ENCODE measurements around the gene ZMYM2. TPM values are rescaled to one million over a fixed set of nuclear protein-coding genes. Genes with fewer than 3 reads are reported as not detected.
"Not testable (repeated sequence)": the region's sequence is repeated elsewhere in the genome, so short reads cannot be mapped to it uniquely, and the experiment has no call there.

ZMYM2 gene
- total RNA-seq, 1 donor from 2014 or later = 48.2 TPM

DNA sequence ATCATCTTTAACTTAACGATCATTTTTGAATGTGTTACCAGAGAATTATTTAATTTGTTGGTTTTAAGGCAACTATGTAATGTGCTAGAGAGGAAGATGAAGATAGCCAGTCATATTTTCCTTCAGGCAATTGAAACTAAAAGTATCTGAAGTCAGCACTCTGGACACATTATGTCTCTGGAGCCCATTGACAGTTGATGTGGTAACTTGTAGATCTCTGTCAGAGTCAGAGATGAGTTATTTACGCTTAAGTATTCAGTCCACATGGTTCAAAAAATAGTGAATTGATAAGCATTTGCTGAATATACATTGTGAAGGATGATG, 2.1 kb downstream of the ZMYM2 start:
- intact Hi-C loops (cut with micrococcal nuclease) = loop anchor here (10.0 kb wide), 1 partner anchor 96 kb away; the partner anchor contains the start of gene ZMYM5
- no peaks in the 10 kb centered on the region for H3K27me3 ChIP-seq (ENCODE audit: low read depth)
- H3K9me3 ChIP-seq (replicated peaks) = no peaks in the 10 kb centered on the region
- TF ChIP-seq, protein P1, sequence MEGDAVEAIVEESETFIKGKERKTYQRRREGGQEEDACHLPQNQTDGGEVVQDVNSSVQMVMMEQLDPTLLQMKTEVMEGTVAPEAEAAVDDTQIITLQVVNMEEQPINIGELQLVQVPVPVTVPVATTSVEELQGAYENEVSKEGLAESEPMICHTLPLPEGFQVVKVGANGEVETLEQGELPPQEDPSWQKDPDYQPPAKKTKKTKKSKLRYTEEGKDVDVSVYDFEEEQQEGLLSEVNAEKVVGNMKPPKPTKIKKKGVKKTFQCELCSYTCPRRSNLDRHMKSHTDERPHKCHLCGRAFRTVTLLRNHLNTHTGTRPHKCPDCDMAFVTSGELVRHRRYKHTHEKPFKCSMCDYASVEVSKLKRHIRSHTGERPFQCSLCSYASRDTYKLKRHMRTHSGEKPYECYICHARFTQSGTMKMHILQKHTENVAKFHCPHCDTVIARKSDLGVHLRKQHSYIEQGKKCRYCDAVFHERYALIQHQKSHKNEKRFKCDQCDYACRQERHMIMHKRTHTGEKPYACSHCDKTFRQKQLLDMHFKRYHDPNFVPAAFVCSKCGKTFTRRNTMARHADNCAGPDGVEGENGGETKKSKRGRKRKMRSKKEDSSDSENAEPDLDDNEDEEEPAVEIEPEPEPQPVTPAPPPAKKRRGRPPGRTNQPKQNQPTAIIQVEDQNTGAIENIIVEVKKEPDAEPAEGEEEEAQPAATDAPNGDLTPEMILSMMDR (IDR thresholded peaks at IDR 0.05; ENCODE audit: borderline replicate concordance) = no peak
- peaks cover 76% of the 10 kb centered on the region for H3K4me1 ChIP-seq
- H3K27ac ChIP-seq (replicated peaks) = peak overlapping the region; percentile 98
- H3K4me3 ChIP-seq = peak overlapping the region; percentile 80
- H3K36me3 ChIP-seq = peaks cover 4% of the 10 kb centered on the region
- no peak for DNase-seq

GRCh38 chr13:19961489-19961888, 3.0 kb downstream of the ZMYM2 start:
- peaks cover 13% of the 10 kb centered on the region for H3K36me3 ChIP-seq
- peak overlapping the region; percentile 80 for H3K4me3 ChIP-seq
- peaks cover 79% of the 10 kb centered on the region for H3K4me1 ChIP-seq
- intact Hi-C loops (cut with micrococcal nuclease) = loop anchor here (10.0 kb wide), 1 partner anchor 97 kb away; the partner anchor contains the start of gene ZMYM5
- H3K27ac ChIP-seq (replicated peaks) = peak overlapping the region; percentile 98
- H3K9me3 ChIP-seq (replicated peaks) = no peaks in the 10 kb centered on the region
- H3K27me3 ChIP-seq (ENCODE audit: low read depth) = no peaks in the 10 kb centered on the region
- DNase-seq = no peak
- TF ChIP-seq, protein P1 (IDR thresholded peaks at IDR 0.05; ENCODE audit: borderline replicate concordance) = no peak

GRCh38 chr13:19961924-19962323, 3.4 kb downstream of the ZMYM2 start:
- Histone ChIP-seq H3K4me3 (no peak overlapping the region), H3K9me3 (replicated peaks) (no peaks in the 10 kb centered on the region), H3K27ac (replicated peaks) (no peak overlapping the region), H3K36me3 (peaks cover 16% of the 10 kb centered on the region), H3K27me3 (ENCODE audit: low read depth) (no peaks in the 10 kb centered on the region), H3K4me1 (peaks cover 79% of the 10 kb centered on the region)
- no peak for DNase-seq
- TF ChIP-seq, protein P1 (IDR thresholded peaks at IDR 0.05; ENCODE audit: borderline replicate concordance) = no peak
- intact Hi-C loops (cut with micrococcal nuclease) = loop anchor here (10.0 kb wide), 1 partner anchor 97 kb away; the partner anchor contains the start of gene ZMYM5

GRCh38 chr13:19962894-19963293, 4.4 kb downstream of the ZMYM2 start:
- intact Hi-C loops (cut with micrococcal nuclease) = loop anchor here (10.0 kb wide), 1 partner anchor 98 kb away; the partner anchor contains the start of gene ZMYM5
- H3K4me1 ChIP-seq = peaks cover 80% of the 10 kb centered on the region
- no peak overlapping the region for H3K4me3 ChIP-seq
- H3K27me3 ChIP-seq (ENCODE audit: low read depth) = no peaks in the 10 kb centered on the region
- H3K36me3 ChIP-seq = peaks cover 25% of the 10 kb centered on the region
- TF ChIP-seq, protein P1 (IDR thresholded peaks at IDR 0.05; ENCODE audit: borderline replicate concordance) = no peak
- H3K9me3 ChIP-seq (replicated peaks) = no peaks in the 10 kb centered on the region
- DNase-seq = no peak
- no peak overlapping the region for H3K27ac ChIP-seq (replicated peaks)

DNA sequence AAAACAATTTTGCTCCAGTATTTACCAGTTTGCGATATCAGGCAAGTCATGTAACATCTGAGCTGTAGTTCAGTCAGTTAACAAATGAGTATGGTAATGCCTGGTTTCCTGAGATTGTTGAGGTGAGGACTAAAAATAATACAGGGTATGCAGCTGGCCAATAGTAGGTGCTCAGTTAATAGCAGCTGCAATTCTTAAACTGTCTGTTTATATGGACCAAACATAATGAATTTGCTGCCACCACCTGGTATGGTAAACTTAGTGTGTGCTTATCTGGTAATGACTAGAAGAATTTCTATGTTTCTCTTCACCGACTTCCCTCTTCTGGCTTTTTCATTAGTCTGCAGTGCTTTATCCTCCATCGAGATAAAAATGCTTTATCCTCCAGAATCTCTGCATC, 9.1 kb downstream of the ZMYM2 start:
- TF ChIP-seq, protein P1 (IDR thresholded peaks at IDR 0.05; ENCODE audit: borderline replicate concordance) = no peak
- Histone ChIP-seq H3K27ac (replicated peaks) (no peak overlapping the region), H3K27me3 (ENCODE audit: low read depth) (no peaks in the 10 kb centered on the region), H3K9me3 (replicated peaks) (no peaks in the 10 kb centered on the region), H3K36me3 (peaks cover 37% of the 10 kb centered on the region), H3K4me1 (peaks cover 72% of the 10 kb centered on the region), H3K4me3 (no peak overlapping the region)
- no peak for DNase-seq
- intact Hi-C loops (cut with micrococcal nuclease) = loop anchor here (10.0 kb wide), 1 partner anchor 103 kb away; the partner anchor contains the start of gene ZMYM5

GRCh38 chr13:19974498-19975009, 16.0 kb downstream of the ZMYM2 start:
- H3K4me3 ChIP-seq; intact Hi-C loops (cut with micrococcal nuclease); H3K27ac ChIP-seq (replicated peaks); DNase-seq; H3K27me3 ChIP-seq (ENCODE audit: low read depth): not testable (repeated sequence)
- H3K4me1 ChIP-seq = peaks cover 27% of the 10 kb centered on the region
- peaks cover 49% of the 10 kb centered on the region for H3K36me3 ChIP-seq
- peaks cover 19% of the 10 kb centered on the region for H3K9me3 ChIP-seq (replicated peaks)
